ENCODE results near the gene GRM8. TPM values are rescaled to one million over a fixed set of nuclear protein-coding genes. Genes with fewer than 3 reads are reported as not detected.

The GRM8 gene
- total RNA-seq, 1 donor from 2014 or later: 0.51 TPM

DNA sequence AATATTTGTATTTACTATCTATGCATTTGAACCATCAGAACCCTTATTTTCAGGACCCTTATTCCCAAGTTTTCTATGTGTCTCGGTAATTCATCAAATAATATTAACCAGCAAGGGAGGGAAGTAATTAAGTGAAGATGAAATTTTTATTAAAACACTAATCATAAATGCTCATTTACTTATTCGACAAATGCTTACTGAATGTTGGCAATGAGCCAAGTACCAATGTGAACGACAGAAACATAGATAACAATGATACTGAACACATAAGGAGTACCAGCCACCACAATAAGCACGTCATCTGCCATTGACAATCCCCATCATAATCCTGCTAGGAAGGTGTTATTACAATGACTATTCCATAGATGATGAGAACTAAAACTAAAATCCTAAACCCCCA lies 45.5 kb downstream of the GRM8 start:
- no peaks in the 10 kb centered on the region for H3K9me3 Mint-ChIP-seq (ENCODE audit: unreplicated experiment)
- H3K27ac Mint-ChIP-seq (ENCODE audit: unreplicated experiment): no peak overlapping the region
- H3K27me3 Mint-ChIP-seq (ENCODE audit: unreplicated experiment): no peaks in the 10 kb centered on the region
- H3K4me3 Mint-ChIP-seq (ENCODE audit: unreplicated experiment): no peak overlapping the region
- H3K36me3 Mint-ChIP-seq (ENCODE audit: unreplicated experiment): no peaks in the 10 kb centered on the region
- TF ChIP-seq, protein P1, sequence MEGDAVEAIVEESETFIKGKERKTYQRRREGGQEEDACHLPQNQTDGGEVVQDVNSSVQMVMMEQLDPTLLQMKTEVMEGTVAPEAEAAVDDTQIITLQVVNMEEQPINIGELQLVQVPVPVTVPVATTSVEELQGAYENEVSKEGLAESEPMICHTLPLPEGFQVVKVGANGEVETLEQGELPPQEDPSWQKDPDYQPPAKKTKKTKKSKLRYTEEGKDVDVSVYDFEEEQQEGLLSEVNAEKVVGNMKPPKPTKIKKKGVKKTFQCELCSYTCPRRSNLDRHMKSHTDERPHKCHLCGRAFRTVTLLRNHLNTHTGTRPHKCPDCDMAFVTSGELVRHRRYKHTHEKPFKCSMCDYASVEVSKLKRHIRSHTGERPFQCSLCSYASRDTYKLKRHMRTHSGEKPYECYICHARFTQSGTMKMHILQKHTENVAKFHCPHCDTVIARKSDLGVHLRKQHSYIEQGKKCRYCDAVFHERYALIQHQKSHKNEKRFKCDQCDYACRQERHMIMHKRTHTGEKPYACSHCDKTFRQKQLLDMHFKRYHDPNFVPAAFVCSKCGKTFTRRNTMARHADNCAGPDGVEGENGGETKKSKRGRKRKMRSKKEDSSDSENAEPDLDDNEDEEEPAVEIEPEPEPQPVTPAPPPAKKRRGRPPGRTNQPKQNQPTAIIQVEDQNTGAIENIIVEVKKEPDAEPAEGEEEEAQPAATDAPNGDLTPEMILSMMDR (IDR thresholded peaks at IDR 0.05): no peak
- no peaks in the 10 kb centered on the region for H3K4me1 Mint-ChIP-seq (ENCODE audit: unreplicated experiment)
- no peak for DNase-seq (ENCODE audit: extremely low spot score, unreplicated experiment)

DNA sequence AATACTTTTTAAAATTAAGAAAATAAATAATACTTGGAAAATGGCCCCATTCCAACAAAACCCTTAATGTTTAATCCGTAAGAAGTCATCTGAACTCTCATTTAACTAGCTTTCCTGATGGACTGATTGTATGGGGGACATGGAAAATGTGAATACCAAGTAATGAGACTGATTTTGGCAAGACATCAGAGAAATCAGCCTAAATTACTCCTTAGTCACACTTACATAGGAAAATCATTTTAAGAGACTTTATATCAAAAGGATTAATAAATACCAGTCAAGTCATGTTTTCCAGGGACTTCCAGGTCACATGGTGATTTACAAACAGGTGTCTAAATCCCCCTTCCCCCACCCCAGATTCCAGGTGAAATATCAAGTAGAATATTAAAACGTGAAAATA lies 58.2 kb downstream of the GRM8 start:
- no peaks in the 10 kb centered on the region for H3K4me1 Mint-ChIP-seq (ENCODE audit: unreplicated experiment)
- no peaks in the 10 kb centered on the region for H3K27me3 Mint-ChIP-seq (ENCODE audit: unreplicated experiment)
- TF ChIP-seq, protein P1 (IDR thresholded peaks at IDR 0.05): no peak
- no peaks in the 10 kb centered on the region for H3K9me3 Mint-ChIP-seq (ENCODE audit: unreplicated experiment)
- DNase-seq (ENCODE audit: extremely low spot score, unreplicated experiment): no peak
- no peaks in the 10 kb centered on the region for H3K36me3 Mint-ChIP-seq (ENCODE audit: unreplicated experiment)
- no peak overlapping the region for H3K27ac Mint-ChIP-seq (ENCODE audit: unreplicated experiment)
- H3K4me3 Mint-ChIP-seq (ENCODE audit: unreplicated experiment): no peak overlapping the region

DNA sequence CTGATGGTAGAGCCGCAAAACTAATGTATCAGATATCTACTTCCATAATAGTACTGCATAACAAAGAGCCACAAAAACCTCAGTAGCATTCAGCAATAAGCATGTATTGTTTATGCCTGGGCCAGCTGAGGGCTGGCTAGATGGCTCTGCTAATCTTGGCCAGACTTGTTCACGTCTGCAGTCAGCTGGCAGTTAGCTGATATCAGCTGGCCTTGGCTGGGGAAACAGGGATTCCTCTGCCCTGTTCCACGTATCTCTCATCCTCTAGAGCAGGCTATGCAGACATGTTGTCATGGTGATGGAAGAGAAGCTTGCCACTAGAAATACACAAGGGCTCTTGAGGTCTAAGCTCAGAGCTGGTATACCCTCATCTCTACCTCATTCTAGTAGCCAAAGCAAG lies 62.9 kb downstream of the GRM8 start:
- H3K27ac Mint-ChIP-seq (ENCODE audit: unreplicated experiment): no peak overlapping the region
- no peaks in the 10 kb centered on the region for H3K27me3 Mint-ChIP-seq (ENCODE audit: unreplicated experiment)
- H3K36me3 Mint-ChIP-seq (ENCODE audit: unreplicated experiment): no peaks in the 10 kb centered on the region
- no peak overlapping the region for H3K4me3 Mint-ChIP-seq (ENCODE audit: unreplicated experiment)
- no peak for DNase-seq (ENCODE audit: extremely low spot score, unreplicated experiment)
- no peaks in the 10 kb centered on the region for H3K9me3 Mint-ChIP-seq (ENCODE audit: unreplicated experiment)
- TF ChIP-seq, protein P1 (IDR thresholded peaks at IDR 0.05): no peak
- H3K4me1 Mint-ChIP-seq (ENCODE audit: unreplicated experiment): no peaks in the 10 kb centered on the region

DNA sequence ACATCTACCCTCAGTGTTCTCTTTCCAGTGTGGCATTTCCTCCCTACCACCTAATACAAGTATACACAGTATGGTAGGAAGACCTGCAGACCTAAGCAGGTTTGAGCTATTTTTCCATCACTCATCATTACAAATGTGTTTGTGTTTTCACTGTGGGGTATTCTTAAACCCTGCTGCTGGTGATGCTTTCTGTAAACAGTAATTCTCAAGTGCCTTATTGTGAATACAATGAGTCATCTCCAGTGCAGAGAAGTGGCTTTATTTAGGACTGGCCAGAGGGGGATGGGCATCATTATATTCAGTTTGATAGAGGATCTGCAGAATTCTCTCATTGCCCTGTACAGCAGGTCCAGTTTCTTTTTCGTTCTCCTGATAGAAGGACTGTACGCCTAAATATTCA lies 63.7 kb downstream of the GRM8 start:
- Mint-ChIP-seq H3K36me3 (ENCODE audit: unreplicated experiment) (no peaks in the 10 kb centered on the region), H3K9me3 (ENCODE audit: unreplicated experiment) (no peaks in the 10 kb centered on the region), H3K27ac (ENCODE audit: unreplicated experiment) (no peak overlapping the region), H3K27me3 (ENCODE audit: unreplicated experiment) (no peaks in the 10 kb centered on the region), H3K4me3 (ENCODE audit: unreplicated experiment) (no peak overlapping the region), H3K4me1 (ENCODE audit: unreplicated experiment) (no peaks in the 10 kb centered on the region)
- TF ChIP-seq, protein P1 (IDR thresholded peaks at IDR 0.05): no peak
- DNase-seq (ENCODE audit: extremely low spot score, unreplicated experiment): no peak

DNA sequence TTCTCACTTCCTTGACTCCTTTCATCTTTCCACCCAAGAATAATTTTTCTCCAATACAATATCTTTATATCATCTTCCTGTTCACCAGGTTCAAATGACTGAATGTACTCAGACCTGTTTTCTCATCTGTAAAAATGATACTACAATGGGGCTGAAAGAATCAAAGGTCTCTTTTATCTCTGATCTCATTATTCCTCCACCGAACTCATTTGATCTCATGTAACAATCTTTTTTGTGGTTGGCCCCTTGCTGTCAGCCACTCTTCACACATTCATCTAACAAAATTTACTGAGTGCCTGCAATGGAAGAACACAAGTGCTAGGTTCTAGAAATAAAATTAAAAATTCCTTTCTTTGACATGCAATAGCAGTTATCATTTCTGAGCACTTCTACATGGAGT lies 65.0 kb downstream of the GRM8 start:
- TF ChIP-seq, protein P1 (IDR thresholded peaks at IDR 0.05): no peak
- H3K27me3 Mint-ChIP-seq (ENCODE audit: unreplicated experiment): no peaks in the 10 kb centered on the region
- no peak overlapping the region for H3K27ac Mint-ChIP-seq (ENCODE audit: unreplicated experiment)
- no peaks in the 10 kb centered on the region for H3K36me3 Mint-ChIP-seq (ENCODE audit: unreplicated experiment)
- no peak for DNase-seq (ENCODE audit: extremely low spot score, unreplicated experiment)
- H3K9me3 Mint-ChIP-seq (ENCODE audit: unreplicated experiment): no peaks in the 10 kb centered on the region
- H3K4me3 Mint-ChIP-seq (ENCODE audit: unreplicated experiment): no peak overlapping the region
- no peaks in the 10 kb centered on the region for H3K4me1 Mint-ChIP-seq (ENCODE audit: unreplicated experiment)
